Hematopoietic multipotent progenitor cell treated with erythropoietin and hydrocortisone succinate and interleukin-3 and kit ligand, for 6 days (in vitro differentiated cells): ENCODE measurements around the gene TMCO6.
"Not testable (repeated sequence)": the region's sequence is repeated elsewhere in the genome, so short reads cannot be mapped to it uniquely, and the experiment has no call there.

Source experiments
- DNase-seq: peaks from one replicate; pipeline ENCODE4 v3.0.0-alpha.2; 2015

Gene TMCO6

DNA sequence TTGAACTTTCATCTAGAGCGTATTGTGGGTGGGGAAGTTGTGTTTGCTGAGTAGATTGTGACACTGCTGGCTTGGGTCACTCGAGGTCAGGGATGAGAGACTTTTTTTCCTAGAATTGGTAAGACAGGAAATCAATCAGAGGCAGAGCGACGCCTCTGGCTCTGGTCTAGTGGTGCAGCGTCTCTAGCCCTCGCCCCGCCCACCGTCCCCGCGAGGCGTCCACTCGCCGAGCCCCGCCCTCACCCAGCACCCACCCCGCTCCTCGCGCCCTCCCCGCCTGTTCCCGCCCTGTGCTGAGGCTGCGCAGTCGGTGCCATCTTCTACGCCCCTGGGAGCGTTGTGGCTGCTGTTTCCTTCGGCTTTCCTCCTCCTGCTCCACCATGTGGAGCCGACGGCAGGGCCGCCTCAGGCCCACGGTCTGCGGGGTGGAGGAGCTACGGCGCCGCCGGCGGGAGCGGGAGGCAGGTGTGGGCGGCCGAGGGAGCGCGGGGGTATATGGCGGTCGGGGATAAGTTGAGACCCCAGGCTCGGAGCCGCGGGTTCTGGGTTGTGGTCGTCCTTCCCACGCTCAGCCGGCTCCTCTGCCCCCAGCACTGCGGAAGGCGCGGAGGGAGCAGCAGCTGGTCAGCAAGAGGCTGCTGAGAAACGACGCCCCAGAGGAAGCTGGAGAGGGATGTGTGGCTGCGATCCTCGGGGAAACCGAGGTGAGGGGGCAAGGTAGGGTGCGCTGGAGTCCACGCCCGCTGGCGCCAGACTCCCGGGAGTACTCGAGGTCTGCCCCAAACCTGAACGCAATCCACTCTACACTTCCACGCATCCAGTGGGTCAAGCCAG, at the start of gene TMCO6:
TSS of gene TMCO6 (plus strand) at position 304 of the 834 bp plus-strand sequence. CDS start at position 381, 77 bp downstream.
- peak; percentile 99 for DNase-seq

DNA sequence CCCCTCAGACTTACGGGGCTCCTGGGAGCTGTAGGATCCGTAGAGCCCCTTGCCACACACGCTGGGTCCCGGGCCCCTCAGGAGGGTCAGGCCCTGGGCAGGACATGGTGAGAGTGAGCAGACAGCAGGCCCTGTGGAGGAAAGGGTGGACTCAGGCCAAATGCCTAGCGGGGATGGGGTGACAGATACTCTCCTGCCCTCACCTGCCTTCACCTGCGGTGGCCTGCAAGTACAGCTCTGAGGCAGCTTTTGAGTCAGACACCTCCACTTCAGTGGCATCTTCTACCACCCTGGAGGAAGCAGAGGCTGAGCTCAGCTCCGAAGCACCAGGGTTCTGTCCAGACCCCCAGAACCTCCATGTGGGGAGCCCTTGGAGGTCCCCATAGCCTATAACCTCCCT, 48.4 kb upstream of the TMCO6 start:
- no peak for DNase-seq

GRCh38 chr5:140591747-140592372, 47.4 kb upstream of the TMCO6 start:
- no peak for DNase-seq

DNA sequence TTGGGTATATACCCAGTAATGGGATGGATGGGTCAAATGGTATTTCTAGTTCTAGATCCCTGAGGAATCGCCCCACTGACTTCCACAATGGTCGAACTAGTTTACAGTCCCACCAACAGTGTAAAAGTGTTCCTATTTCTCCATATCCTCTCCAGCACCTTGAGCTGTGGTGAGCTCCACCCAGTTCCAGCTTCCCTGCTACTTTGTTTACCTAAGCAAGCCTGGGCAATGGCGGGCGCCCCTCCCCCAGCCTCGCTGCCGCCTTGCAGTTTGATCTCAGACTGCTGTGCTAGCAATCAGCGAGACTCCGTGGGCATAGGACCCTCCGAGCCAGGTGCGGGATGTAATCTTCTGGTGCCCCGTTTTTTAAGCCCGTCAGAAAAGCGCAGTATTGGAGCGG, 46.2 kb upstream of the TMCO6 start:
- not testable (repeated sequence) for DNase-seq

DNA sequence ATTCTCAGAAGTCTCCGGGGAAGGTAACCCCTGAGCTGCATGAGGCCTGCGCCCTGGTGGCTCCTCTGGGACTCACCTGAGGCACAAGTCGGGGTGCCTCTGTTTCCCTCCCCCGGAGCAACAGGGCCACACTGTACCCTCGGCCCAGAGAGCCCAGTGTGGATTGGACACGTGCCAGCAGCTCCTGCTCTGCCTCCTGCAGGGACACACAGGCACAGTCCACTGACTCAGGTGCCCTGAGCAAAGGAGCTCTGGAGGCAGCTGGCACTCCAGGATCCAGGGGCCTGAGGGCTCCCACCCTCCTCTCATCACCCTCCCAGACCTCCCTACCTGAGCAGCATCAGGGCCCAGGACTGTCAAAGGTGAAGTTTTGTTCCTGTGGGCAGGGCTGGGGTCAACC, 45.1 kb upstream of the TMCO6 start:
- no peak for DNase-seq

- peak; percentile 86 for DNase-seq
These were observed 43.5 kb upstream of the TMCO6 start for GRCh38 chr5:140595538-140596300.

GRCh38 chr5:140596321-140596741, 42.9 kb upstream of the TMCO6 start:
- DNase-seq: no peak

GRCh38 chr5:140598836-140599235, 40.4 kb upstream of the TMCO6 start:
- no peak for DNase-seq

DNA sequence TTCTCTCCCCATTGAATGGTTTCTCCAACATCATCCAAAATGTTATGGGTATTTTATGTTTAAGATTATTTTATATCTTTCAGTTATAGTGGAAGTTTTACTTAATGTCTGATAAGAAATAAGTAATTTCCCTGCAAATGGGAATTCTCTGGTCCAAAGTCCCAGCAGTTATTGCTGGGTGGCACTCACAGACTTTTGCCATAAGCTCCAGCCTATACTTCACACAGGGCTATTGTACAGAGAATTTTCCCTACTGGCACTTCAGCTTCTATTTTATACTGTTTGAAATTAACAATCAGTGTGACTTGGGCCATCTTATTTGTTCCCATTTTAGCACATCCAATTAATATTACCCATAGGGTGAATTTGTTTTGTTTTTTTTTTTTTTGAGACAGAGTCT, 39.2 kb upstream of the TMCO6 start:
- DNase-seq: no peak

- no peak for DNase-seq
These were observed 37.1 kb upstream of the TMCO6 start for GRCh38 chr5:140602147-140602546.

GRCh38 chr5:140603446-140603698, 35.9 kb upstream of the TMCO6 start:
- DNase-seq: not testable (repeated sequence)

GRCh38 chr5:140603734-140604133, 35.5 kb upstream of the TMCO6 start:
- no peak for DNase-seq

DNA sequence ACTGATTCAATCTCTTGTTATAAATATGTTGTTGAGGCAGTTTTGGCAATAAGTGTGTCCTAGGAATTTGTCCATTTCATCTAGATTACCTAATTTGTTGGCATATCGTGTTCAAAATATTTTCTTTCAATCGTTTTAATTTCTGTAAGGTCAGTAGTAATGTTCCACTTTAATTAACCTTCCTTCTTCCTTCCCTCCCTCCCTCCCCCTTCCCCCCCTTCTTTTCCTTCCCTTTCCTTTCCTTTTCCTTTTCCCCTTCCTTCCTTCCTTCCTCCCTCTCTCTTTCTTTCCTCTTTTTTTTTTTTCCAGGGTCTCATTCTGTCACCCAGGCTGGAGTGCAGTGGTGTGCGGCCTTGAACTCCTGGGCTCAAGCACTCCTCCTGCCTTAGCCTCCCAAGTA, 33.4 kb upstream of the TMCO6 start:
- no peak for DNase-seq

DNA sequence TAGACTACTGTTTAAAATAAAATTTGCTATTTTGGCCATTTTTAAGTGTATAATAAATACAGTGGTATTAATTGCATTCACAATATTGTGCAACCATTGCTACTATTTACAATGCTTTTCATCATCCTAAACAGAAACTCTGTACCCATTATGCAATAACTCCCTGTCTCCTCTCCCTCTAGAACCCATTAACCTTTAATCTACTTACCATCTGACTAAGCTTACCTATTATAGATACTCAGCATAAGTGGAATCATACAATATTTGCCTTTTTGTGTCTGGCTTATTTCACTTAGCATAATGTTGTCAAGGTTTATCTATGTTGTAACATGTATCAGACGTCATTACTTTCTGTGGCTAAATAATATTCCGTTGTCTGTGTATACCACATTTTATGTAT, 32.2 kb upstream of the TMCO6 start:
- DNase-seq: no peak

GRCh38 chr5:140608722-140609121, 30.5 kb upstream of the TMCO6 start:
- no peak for DNase-seq

DNA sequence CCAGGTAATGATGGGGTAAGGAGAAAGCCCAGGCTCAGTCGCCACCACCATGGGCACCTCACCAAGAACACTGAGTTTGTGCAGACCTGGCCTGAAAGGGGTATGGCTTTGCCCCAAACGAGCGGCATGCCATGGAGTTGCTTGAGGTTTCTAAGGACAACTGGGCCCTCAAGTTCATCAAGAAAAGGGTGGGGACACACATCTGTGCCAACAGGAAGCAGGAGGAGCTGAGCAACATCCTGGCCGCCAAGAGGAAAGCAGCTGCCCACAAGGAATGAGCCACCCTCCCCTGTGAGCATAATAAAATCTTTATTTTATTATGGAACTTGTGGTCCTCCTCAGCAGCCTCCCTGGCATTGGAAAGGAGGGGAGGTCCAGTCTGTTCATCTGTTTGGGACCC, 30.1 kb upstream of the TMCO6 start:
- DNase-seq: peak; percentile 31

GRCh38 chr5:140611020-140611521, 28.2 kb upstream of the TMCO6 start:
- DNase-seq: peak; percentile 83

DNA sequence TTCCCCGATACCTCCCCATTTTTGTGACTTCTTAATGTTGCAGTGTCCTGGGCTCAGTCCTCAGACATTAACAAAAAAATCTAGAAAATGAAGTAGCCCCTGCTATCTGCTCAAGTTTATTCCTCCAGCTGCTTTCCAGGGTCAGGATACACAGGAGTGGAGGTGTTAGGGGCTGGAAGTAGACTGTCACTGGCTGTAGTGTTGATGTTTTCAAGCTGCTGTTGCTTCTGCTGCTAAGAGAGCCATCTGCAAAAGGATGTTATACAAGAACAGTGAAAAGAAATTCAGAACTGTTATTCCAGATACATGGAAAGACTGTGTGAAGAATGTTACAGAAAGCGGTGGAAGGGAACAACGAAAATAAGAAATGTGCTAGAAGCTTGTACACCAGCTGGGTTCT, 16.9 kb upstream of the TMCO6 start:
- DNase-seq: no peak

DNA sequence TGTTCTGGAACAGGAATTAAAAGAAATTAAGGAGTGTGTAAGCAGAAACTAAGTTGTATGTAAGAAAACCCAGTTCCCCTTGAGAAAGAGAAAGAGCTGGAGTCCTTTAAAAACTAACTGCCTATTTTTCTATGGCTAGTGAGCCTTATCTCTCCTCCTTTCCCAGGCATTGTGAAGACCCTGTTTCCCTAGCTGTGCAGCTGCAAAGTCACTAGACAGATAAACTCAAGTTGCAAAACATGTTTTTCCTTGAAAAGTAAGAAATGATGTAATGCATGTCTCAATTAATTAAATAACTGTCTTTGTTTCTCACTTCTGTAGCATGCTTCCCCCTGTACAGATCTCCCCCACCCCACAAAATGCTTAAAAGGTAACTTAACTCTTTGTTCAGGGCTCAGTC, 16.2 kb upstream of the TMCO6 start:
- DNase-seq: peak; percentile 15

DNA sequence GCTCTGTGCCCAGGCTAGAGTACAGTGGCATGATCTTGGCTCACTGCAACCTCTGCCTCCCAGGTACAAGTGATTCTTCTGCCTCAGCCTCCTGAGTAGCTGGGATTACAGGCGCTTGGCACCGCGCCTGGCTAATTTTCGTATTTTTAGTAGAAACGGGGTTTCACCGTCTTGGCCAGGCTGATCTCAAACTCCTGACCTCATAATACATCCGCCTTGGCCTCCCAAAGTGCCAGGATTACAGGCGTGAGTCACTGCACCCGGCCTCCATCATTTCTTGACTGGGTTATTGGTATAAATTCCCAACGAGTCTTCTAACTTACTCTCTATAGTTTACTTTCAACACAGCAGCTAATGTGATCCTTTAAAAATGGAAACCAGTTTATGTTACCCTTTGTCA, 14.4 kb upstream of the TMCO6 start:
- not testable (repeated sequence) for DNase-seq

DNA sequence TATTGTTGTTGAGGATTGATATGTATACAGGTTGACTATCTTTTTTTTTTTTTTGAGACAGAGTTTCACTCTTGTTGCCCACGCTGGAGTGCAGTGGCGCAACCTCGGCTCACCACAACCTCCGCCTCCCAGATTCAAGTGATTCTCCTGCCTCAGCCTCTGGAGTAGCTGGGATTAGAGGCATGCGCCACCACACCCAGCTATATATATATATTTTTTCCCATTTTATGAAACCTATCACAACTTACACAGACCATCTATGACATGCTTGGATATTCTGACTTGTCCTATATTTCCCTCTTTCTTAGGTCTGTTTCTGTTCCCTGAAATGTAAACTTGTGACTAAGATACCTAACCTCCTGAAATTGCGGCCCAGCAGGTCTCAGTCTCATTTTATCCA, 11.3 kb upstream of the TMCO6 start:
- no peak for DNase-seq

DNA sequence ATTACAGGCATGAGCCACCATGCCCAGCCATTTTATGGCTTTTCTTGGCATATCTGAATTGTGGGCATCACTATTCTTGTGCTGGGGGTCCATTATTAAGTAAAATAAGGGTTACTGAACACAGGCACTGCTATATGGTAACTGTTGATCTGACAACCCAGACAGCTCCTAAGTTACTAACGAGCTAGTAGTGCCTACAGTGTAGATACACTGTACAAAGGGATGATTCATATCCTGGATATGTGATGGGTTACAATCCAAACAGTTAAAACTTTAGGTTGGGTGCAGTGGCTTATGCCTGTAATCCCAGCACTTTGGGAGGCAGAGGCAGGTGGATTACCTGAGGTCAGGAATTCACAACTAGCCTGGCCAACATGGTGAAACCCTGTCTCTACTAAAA, 10.5 kb upstream of the TMCO6 start:
- DNase-seq: no peak

DNA sequence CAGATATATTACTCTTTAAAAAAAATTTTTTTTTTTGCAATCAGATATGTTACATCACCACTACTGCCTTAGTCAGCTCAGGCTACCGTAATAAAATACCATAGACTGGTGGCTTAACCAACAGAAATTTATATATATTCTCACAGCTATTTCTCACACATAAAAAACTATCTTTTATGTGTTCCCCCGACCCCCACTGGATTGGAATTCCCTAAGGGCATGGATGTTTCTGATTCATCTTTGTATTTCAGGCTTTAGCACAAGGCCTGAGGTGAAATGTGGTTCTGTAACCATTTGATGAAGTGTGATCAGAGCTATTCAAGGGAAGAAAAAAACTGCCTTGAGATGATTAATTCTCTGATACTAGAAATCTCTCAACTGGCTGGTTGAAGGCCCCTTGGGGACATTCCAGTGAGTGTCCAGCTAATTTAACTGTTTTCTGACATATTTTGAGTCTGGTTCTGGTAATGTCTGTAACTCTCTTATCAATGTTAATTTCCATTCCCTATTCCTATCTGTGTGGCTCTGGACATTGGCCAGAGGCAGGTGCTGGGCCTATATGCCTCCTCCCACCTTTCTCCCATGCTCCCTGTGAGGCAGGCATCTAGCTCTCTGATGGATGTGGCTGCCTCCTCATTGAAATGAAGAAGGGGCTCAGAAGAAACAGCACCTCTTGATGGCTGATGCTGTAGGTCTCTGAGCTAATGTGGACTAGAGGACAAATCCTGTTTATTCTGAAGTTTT, 8.8 kb upstream of the TMCO6 start:
- no peak for DNase-seq
